GM19452 (cell line): ENCODE data around the gene RP2.

ENCODE experiments used
- ATAC-seq: cut with Tn5 transposase; IDR thresholded peaks from one replicate; pipeline ENCODE4 v1.9.1; 2021; ENCODE audit not compliant: unreplicated experiment

Gene RP2

GRCh38 chrX:46917622-46918021 lies 80.8 kb downstream of the RP2 start:
- ATAC-seq: no peak

- ATAC-seq: no peak
These were observed 81.6 kb downstream of the RP2 start for GRCh38 chrX:46918434-46918833.

GRCh38 chrX:46920235-46920634 lies 83.4 kb downstream of the RP2 start:
- no peak for ATAC-seq

- ATAC-seq: no peak
These were observed 85.8 kb downstream of the RP2 start for GRCh38 chrX:46922611-46923010.

- ATAC-seq: no peak
These were observed 90.9 kb downstream of the RP2 start for GRCh38 chrX:46927718-46928117.

- no peak for ATAC-seq
These were observed 92.8 kb downstream of the RP2 start for GRCh38 chrX:46929439-46930261.
